AG10803 (cell line): ENCODE measurements around the gene CPA3.

ENCODE experiments used
- DNase-seq: peaks from one replicate; pipeline ENCODE4 v3.0.0; 2010; ENCODE audit warnings: low read depth
- H3K4me3 ChIP-seq: 2 replicates; pipeline ENCODE4 v1.5.1; 2011; ENCODE audit warnings: mild to moderate bottlenecking, low read length, control low read depth
- CTCF ChIP-seq: conservative IDR thresholded peaks from 2 replicates; pipeline ENCODE4 v1.5.1; 2011; ENCODE audit warnings: mild to moderate bottlenecking, low read length, control low read depth, inconsistent platforms

CPA3 gene

DNA sequence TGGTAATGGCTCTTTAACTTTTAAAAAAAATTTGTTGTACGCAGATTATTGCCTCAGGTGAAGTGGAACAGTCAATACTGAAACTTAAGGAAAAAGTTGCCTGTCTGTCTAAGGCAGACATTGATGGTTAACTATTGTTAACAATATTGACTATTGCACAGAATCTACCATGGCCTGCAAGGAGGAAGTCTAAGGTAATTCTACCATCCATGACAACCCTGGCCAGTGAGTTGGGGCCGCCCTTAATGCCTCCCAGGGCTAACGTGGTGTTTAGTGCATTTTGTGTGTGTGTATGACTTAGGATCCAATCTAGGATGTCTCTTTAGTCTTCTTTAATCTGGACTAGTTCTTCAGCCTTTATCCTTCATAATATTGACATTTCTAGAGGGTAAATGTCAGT lies 39.6 kb upstream of the CPA3 start:
- H3K4me3 ChIP-seq: no peak overlapping the region
- no peak for DNase-seq
- TF ChIP-seq CTCF: no peak

- no peak for DNase-seq
- no peak within 1 kb of the TSS for H3K4me3 ChIP-seq
- no peak for TF ChIP-seq CTCF
These were observed 37.5 kb upstream of the CPA3 start, which contains the start of gene CPB1 for GRCh38 chr3:148827585-148827984. Gene CPB1 (plus strand): TSS chr3:148827811. CDS start chr3:148827824, 13 bp downstream.

DNA sequence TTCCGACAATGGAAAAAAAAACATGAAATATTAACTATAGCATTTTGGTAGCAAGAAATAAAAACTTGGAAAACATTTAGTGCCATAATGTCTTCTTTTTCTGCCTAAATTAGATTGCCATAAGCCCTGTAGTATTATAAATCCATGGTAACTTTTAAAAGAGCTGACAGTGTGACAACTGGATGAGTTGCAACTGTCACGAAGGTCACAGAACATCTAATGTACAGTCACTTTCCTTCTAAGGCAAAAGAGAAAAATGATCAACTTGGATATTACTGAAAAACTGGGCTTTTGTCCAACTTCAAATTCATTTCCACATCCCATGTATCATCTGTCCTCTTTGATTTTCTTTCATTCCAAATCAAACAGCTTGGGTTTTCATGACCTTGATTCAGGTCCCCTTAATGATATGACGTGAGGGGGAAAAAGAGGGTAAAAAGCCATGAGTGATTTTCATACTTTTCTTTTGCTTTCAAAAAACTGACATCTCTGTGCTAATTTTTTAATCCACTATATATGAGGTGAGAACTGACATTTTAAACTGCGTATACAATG lies 36.9 kb upstream of the CPA3 start:
- H3K4me3 ChIP-seq: no peak overlapping the region

GRCh38 chr3:148829926-148830325 lies 35.2 kb upstream of the CPA3 start:
- H3K4me3 ChIP-seq: no peak overlapping the region
- TF ChIP-seq CTCF: no peak
- no peak for DNase-seq

More for the DNA sequence above, 36.9 kb upstream of the CPA3 start:
- TF ChIP-seq CTCF: no peak
- no peak for DNase-seq

DNA sequence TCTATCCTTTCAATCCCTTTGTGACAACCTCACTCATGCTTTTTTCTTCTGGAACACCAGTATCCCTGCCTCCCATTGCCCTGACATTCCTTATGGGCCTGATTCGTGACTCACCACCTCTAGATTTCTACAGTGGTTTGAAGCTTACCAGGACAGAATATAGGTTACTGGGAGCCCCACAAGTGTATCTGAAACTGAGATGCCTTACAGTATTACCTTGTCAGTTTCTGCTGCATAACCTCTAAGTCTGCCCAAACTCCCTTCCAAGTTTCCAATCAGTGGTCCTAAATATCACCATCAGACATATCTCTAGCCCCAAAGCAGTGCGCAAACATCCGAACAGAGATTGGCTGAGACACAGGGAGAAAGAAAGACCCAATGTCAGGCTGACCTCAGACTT lies 31.9 kb upstream of the CPA3 start:
- DNase-seq: no peak
- no peak overlapping the region for H3K4me3 ChIP-seq
- TF ChIP-seq CTCF: no peak

DNA sequence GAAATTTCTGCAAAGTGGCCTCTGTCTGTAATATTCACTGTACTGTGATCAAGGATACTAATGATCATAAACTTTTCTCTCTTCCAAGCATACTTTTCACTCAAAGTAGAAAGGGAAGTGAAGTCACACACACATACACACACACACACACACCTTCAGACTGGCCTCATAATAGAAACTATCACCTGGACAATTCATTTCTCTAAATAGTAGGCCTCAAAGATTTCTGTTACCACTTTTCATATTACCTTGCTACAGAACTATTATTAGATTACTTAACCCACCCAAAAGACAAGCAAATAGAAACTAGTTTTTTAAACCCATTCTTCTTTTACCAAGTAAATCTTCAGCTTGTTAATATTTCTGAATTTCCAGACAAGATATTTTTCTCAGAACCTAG lies 25.3 kb upstream of the CPA3 start:
- DNase-seq: no peak

More for the DNA sequence above, 25.3 kb upstream of the CPA3 start:
- no peak for TF ChIP-seq CTCF
- no peak overlapping the region for H3K4me3 ChIP-seq
